A673 (cell line): ENCODE data around the gene MGMT. TPM values are rescaled to one million over a fixed set of nuclear protein-coding genes. Genes with fewer than 3 reads are reported as not detected.

Source experiments
- BruUV-seq: library from RNA; stranded (reverse); fragments of 400-500 nt; replicated peaks from 2 replicates; lab custom pipeline; 2021; lab: Mats Ljungman, UMichigan
- CTCF ChIA-PET: fragments of 300-600 bp; sonication (Branson Sonifier 250); formaldehyde crosslinking; loops from one replicate; lab custom pipeline; 2022; ENCODE audit warnings: antibody characterized with exemption; lab: Charles Lee
- POLR2A ChIA-PET: fragments of 300-600 bp; sonication (Branson Sonifier 250); formaldehyde crosslinking; loops from one replicate; lab custom pipeline; 2022; ENCODE audit warnings: antibody characterized with exemption; ENCODE audit not compliant: low non-redundant PET; lab: Charles Lee
- DNase-seq: peaks from one replicate; pipeline ENCODE4 v3.0.0-alpha.2; 2015; ENCODE audit warnings: low spot score
- H3K27ac ChIP-seq: fragments of 200-600 bp; sonication (generic); 2 replicates; pipeline ENCODE4 v1.5.1; 2016; ENCODE audit warnings: mixed run types, low read depth, mild to moderate bottlenecking, mixed read lengths, antibody characterized with exemption, low read length; ENCODE audit not compliant: poor library complexity, severe bottlenecking
- H3K27me3 ChIP-seq: fragments of 200-600 bp; sonication (generic); replicated peaks from 2 replicates; pipeline ENCODE4 v1.6.1; 2017; ENCODE audit warnings: mixed run types, low read depth, mild to moderate bottlenecking, mixed read lengths, antibody characterized with exemption, low read length; ENCODE audit not compliant: insufficient read depth, poor library complexity
- H3K36me3 ChIP-seq: fragments of 200-600 bp; sonication (generic); 2 replicates; pipeline ENCODE4 v1.6.1; 2016; ENCODE audit warnings: mixed run types, mild to moderate bottlenecking, mixed read lengths, antibody characterized with exemption, low read length; ENCODE audit not compliant: insufficient read depth, poor library complexity, severe bottlenecking
- H3K4me1 ChIP-seq: fragments of 200-600 bp; sonication (generic); 2 replicates; pipeline ENCODE4 v1.6.1; 2017; ENCODE audit warnings: mixed run types, mild to moderate bottlenecking, mixed read lengths, antibody characterized with exemption, low read length; ENCODE audit not compliant: insufficient read depth, poor library complexity, severe bottlenecking
- H3K4me3 ChIP-seq: fragments of 200-600 bp; sonication (generic); 2 replicates; pipeline ENCODE4 v1.5.1; 2016; ENCODE audit warnings: low read depth, mixed run types, mild to moderate bottlenecking, mixed read lengths, low read length; ENCODE audit not compliant: poor library complexity, severe bottlenecking
- H3K9me3 ChIP-seq: fragments of 200-600 bp; sonication (generic); 2 replicates; pipeline ENCODE4 v1.6.1; 2016; ENCODE audit warnings: mixed run types, low read depth, mild to moderate bottlenecking, mixed read lengths, antibody characterized with exemption, low read length; ENCODE audit not compliant: poor library complexity, severe bottlenecking
- EZH2 ChIP-seq: fragments of 200-600 bp; sonication (generic); IDR thresholded peaks from 2 replicates; pipeline ENCODE4 v1.6.1; 2017; ENCODE audit warnings: borderline replicate concordance, low read depth, mild to moderate bottlenecking, mixed read lengths, antibody characterized with exemption, low read length; ENCODE audit not compliant: poor library complexity, severe bottlenecking
- intact Hi-C: fragments of 100-400 bp; cut with micrococcal nuclease; formaldehyde crosslinking; loops from one replicate; pipeline ENCODE4 v1.10.0; 2022; ENCODE audit not compliant: unreplicated experiment
- total RNA-seq: library from RNA; stranded (reverse); gene quantifications from 2 replicates; pipeline ENCODE4 v1.2.3, GENCODE V29; 2021
- TF ChIP-seq, protein P1 (sequence below): fragments of 300-800, 200-600 bp; sonication (generic); conservative IDR thresholded peaks from 2 replicates; pipeline ENCODE4 v1.5.1; 2017; ENCODE audit warnings: low read depth, mild to moderate bottlenecking, antibody characterized with exemption, low read length, moderate library complexity, mixed read lengths

Gene MGMT
- total RNA-seq, 1 experiment from 2014 or later, result 19.5 TPM

- ChIA-PET CTCF (no interaction called here), POLR2A (no interaction called here)
- Histone ChIP-seq H3K4me3 (no peak overlapping the region), H3K9me3 (no peaks in the 10 kb centered on the region), H3K4me1 (no peaks in the 10 kb centered on the region), H3K36me3 (no peaks in the 10 kb centered on the region), H3K27ac (no peak overlapping the region), H3K27me3 (no peaks in the 10 kb centered on the region)
- no peak for DNase-seq
- TF ChIP-seq, protein P1, sequence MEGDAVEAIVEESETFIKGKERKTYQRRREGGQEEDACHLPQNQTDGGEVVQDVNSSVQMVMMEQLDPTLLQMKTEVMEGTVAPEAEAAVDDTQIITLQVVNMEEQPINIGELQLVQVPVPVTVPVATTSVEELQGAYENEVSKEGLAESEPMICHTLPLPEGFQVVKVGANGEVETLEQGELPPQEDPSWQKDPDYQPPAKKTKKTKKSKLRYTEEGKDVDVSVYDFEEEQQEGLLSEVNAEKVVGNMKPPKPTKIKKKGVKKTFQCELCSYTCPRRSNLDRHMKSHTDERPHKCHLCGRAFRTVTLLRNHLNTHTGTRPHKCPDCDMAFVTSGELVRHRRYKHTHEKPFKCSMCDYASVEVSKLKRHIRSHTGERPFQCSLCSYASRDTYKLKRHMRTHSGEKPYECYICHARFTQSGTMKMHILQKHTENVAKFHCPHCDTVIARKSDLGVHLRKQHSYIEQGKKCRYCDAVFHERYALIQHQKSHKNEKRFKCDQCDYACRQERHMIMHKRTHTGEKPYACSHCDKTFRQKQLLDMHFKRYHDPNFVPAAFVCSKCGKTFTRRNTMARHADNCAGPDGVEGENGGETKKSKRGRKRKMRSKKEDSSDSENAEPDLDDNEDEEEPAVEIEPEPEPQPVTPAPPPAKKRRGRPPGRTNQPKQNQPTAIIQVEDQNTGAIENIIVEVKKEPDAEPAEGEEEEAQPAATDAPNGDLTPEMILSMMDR, result no peak
- no peak for TF ChIP-seq EZH2
- intact Hi-C loops, result no loop called here
- no TSS peak for BruUV-seq
Observed at GRCh38 chr10:129472696-129473555, 5.9 kb downstream of the MGMT start.

GRCh38 chr10:129474642-129475041 is 7.6 kb downstream of the MGMT start:
- no peak overlapping the region for H3K27ac ChIP-seq
- no peaks in the 10 kb centered on the region for H3K27me3 ChIP-seq
- TF ChIP-seq, protein P1, result no peak
- TF ChIP-seq EZH2, result no peak
- DNase-seq, result no peak
- intact Hi-C loops, result no loop called here
- BruUV-seq, result no TSS peak
- H3K9me3 ChIP-seq, result no peaks in the 10 kb centered on the region
- CTCF ChIA-PET, result no interaction called here
- no peaks in the 10 kb centered on the region for H3K4me1 ChIP-seq
- H3K36me3 ChIP-seq, result no peaks in the 10 kb centered on the region
- POLR2A ChIA-PET, result no interaction called here
- H3K4me3 ChIP-seq, result no peak overlapping the region

DNA sequence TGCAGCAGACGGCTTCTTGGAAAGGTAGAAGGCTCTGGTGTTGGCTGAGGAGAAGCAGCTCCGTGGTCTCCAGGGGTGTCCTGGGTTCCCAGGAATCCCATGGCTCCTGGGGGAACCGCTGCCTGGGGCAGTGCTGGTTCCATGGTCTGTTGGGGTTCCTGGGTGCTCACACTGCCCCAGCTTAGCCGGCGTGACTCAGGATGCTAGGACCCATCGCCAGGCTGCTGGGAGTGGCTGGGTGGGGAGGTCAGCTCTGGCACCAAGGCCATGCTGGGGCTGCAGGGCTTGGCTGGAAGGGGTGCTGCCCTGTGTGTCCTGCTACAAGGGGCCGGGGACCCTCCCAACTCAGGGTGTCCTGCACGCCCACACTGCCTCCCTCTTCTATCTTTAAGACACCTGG is 9.4 kb downstream of the MGMT start:
- CTCF ChIA-PET, result no interaction called here
- Histone ChIP-seq H3K4me3 (no peak overlapping the region), H3K9me3 (no peaks in the 10 kb centered on the region), H3K4me1 (no peaks in the 10 kb centered on the region), H3K36me3 (no peaks in the 10 kb centered on the region), H3K27me3 (no peaks in the 10 kb centered on the region), H3K27ac (no peak overlapping the region)
- intact Hi-C loops, result no loop called here
- TF ChIP-seq, protein P1, result no peak
- TF ChIP-seq EZH2, result no peak
- POLR2A ChIA-PET, result no interaction called here
- BruUV-seq, result no TSS peak
- DNase-seq, result no peak
